ENCODE measurements around the gene NMT1.

DNA sequence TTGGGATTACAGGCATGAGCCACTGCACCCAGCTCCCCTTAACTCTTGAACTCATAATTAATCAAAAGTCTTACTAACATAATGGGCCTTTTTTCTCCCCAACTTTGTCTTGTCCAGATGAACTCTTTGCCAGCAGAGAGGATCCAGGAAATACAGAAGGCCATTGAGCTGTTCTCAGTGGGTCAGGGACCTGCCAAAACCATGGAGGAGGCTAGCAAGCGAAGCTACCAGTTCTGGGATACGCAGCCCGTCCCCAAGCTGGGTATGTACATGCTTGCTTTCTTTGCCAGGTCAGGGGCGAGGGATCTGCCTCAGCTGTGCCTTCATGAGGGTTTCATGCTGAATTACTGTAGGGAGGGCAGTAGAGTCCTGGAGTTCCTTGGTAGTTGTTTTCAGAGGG, 25.3 kb downstream of the NMT1 start:
- TF ChIP-seq, protein P1, sequence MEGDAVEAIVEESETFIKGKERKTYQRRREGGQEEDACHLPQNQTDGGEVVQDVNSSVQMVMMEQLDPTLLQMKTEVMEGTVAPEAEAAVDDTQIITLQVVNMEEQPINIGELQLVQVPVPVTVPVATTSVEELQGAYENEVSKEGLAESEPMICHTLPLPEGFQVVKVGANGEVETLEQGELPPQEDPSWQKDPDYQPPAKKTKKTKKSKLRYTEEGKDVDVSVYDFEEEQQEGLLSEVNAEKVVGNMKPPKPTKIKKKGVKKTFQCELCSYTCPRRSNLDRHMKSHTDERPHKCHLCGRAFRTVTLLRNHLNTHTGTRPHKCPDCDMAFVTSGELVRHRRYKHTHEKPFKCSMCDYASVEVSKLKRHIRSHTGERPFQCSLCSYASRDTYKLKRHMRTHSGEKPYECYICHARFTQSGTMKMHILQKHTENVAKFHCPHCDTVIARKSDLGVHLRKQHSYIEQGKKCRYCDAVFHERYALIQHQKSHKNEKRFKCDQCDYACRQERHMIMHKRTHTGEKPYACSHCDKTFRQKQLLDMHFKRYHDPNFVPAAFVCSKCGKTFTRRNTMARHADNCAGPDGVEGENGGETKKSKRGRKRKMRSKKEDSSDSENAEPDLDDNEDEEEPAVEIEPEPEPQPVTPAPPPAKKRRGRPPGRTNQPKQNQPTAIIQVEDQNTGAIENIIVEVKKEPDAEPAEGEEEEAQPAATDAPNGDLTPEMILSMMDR (IDR thresholded peaks at IDR 0.05; ENCODE audit: low read length): no peak
- TF ChIP-seq EZH2 (optimal IDR thresholded peaks at IDR 0.05; ENCODE audit: low read depth, low read length): no peak

Data from MM.1S (cell line).